Measurements from ENCODE around the gene RSBN1L. TPM values are rescaled to one million over a fixed set of nuclear protein-coding genes. Genes with fewer than 3 reads are reported as not detected.

The RSBN1L gene
- total RNA-seq, 1 donor from 2014 or later, result 11.3 TPM

DNA sequence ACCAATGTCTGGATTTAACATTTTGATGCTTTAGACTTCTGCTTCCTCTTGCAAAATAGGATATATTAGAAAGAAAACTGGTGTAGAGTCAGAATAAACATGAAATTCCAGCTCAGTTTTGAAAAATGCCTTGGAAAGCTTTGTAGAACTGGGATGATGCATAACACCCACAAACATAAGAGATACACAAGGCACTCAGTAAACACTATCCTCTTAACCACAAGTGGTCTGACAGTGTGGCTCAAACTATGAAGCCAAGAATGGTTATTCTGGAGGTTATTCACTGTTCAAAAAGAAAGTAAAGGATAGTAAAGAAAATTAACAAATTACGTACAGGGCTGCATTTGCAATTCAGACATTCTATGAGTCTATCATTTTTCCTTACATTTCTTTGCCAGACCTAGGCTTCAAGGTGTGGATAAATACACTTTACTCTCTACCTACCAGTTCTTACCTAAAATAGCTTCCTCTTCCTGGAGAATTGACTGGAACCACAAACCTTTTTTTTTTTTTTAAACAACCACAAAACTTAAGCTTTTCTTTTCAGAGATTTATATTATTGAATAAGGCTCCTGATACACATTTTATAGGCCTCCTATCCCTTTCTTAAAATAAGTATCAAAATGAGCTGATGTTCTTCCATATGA, 9.0 kb upstream of the RSBN1L start:
- TF ChIP-seq CTCF (IDR thresholded peaks at IDR 0.05) (no peak), POLR2A (IDR thresholded peaks at IDR 0.05) (no peak), POLR2AphosphoS5 (IDR thresholded peaks at IDR 0.05; ENCODE audit: insufficient read depth in 1 of 2, low read depth in 1 of 2) (no peak)
- intact Hi-C loops (cut with DNase I), result no loop called here
- Histone ChIP-seq H3K9me3 (no peaks in the 10 kb centered on the region), H3K4me3 (no peak overlapping the region), H3K27me3 (no peaks in the 10 kb centered on the region), H3K4me1 (peaks cover 39% of the 10 kb centered on the region), H3K36me3 (peaks cover 0 to 8% of the 10 kb centered on the region in 2 donors), H3K27ac (no peak overlapping the region)
- DNase-seq (ENCODE audit: extremely low spot score in 2 of 2), result no peak

- Histone ChIP-seq H3K27ac (no peak overlapping the region), H3K4me3 (no peak overlapping the region), H3K4me1 (peaks cover 42% of the 10 kb centered on the region)
Observed at GRCh38 chr7:77687747-77688144, 8.5 kb upstream of the RSBN1L start.

DNA sequence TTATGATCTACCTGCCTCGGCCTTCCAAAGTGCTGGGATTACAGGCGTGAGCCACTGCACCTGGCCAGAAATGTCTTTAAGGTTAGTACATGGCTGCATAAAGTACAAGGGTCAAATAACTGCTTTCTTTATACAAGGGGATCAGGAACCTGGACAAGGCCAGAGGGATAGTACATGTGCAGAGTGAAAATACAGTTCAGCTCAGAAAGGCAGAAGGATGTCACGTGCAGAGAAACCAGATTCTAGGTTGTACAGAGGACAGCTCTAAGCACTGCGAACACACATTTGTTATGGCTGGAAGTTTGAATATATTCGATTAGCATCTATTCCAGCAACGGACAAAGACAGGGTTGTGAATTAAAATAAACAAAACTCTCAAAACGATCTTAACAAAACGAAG, 6.0 kb upstream of the RSBN1L start:
- no peak overlapping the region for H3K27ac ChIP-seq

More at GRCh38 chr7:77687747-77688144, 8.5 kb upstream of the RSBN1L start:
- no peaks in the 10 kb centered on the region for H3K27me3 ChIP-seq
- DNase-seq (ENCODE audit: extremely low spot score in 2 of 2), result no peak
- no peaks in the 10 kb centered on the region for H3K9me3 ChIP-seq
- intact Hi-C loops (cut with DNase I), result no loop called here
- peaks cover 0 to 8% of the 10 kb centered on the region in 2 donors for H3K36me3 ChIP-seq
- TF ChIP-seq POLR2A (IDR thresholded peaks at IDR 0.05), result no peak
- no peak for TF ChIP-seq CTCF (IDR thresholded peaks at IDR 0.05)
- TF ChIP-seq POLR2AphosphoS5 (IDR thresholded peaks at IDR 0.05; ENCODE audit: insufficient read depth in 1 of 2, low read depth in 1 of 2), result no peak

GRCh38 chr7:77691892-77692491, 4.3 kb upstream of the RSBN1L start:
- no peak for TF ChIP-seq POLR2AphosphoS5 (IDR thresholded peaks at IDR 0.05; ENCODE audit: insufficient read depth in 1 of 2, low read depth in 1 of 2)
- TF ChIP-seq CTCF (IDR thresholded peaks at IDR 0.05), result no peak
- no peak for TF ChIP-seq POLR2A (IDR thresholded peaks at IDR 0.05)
- no peaks in the 10 kb centered on the region for H3K9me3 ChIP-seq
- H3K27me3 ChIP-seq, result no peaks in the 10 kb centered on the region
- DNase-seq (ENCODE audit: extremely low spot score in 2 of 2), result no peak
- intact Hi-C loops (cut with DNase I), result no loop called here
- no peaks in the 10 kb centered on the region for H3K36me3 ChIP-seq
- H3K27ac ChIP-seq, result no peak overlapping the region
- peaks cover 42% of the 10 kb centered on the region for H3K4me1 ChIP-seq
- H3K4me3 ChIP-seq, result no peak overlapping the region

More for the DNA sequence above, 6.0 kb upstream of the RSBN1L start:
- no peaks in the 10 kb centered on the region for H3K36me3 ChIP-seq
- no peak for DNase-seq (ENCODE audit: extremely low spot score in 2 of 2)
- TF ChIP-seq POLR2AphosphoS5 (IDR thresholded peaks at IDR 0.05; ENCODE audit: insufficient read depth in 1 of 2, low read depth in 1 of 2) (no peak), POLR2A (IDR thresholded peaks at IDR 0.05) (no peak), CTCF (IDR thresholded peaks at IDR 0.05) (no peak)
- no peaks in the 10 kb centered on the region for H3K9me3 ChIP-seq
- no peak overlapping the region for H3K4me3 ChIP-seq
- intact Hi-C loops (cut with DNase I), result no loop called here
- peaks cover 50% of the 10 kb centered on the region for H3K4me1 ChIP-seq
- no peaks in the 10 kb centered on the region for H3K27me3 ChIP-seq

Data from vagina (tissue), 2 donors.